ENCODE data around the gene HNRNPL.

GRCh38 chr19:38799104-38799503 is 50.7 kb downstream of the HNRNPL start:
- TF ChIP-seq POLR2AphosphoS5 (IDR thresholded peaks at IDR 0.05; ENCODE audit: low read depth, low read length) (no peak), POLR2A (IDR thresholded peaks at IDR 0.05; ENCODE audit: low read depth, low read length) (no peak), SPI1 (IDR thresholded peaks at IDR 0.05; ENCODE audit: low read depth, low read length) (no peak), POU2F2 (IDR thresholded peaks at IDR 0.05; ENCODE audit: low read depth, low read length) (no peak), TAF1 (IDR thresholded peaks at IDR 0.05; ENCODE audit: low read depth, low read length) (no peak), PAX5 (IDR thresholded peaks at IDR 0.05; ENCODE audit: insufficient read depth, low read length, severe bottlenecking) (no peak)

All from GM12891 (cell line).